SK-N-SH treated with all-trans-retinoic acid at 6 μM for 48 hours (cell line): Measurements from ENCODE around the gene MGMT.

Experiments
- ATAC-seq: fragments of 200-7000 bp; cut with Tn5 transposase; 3 replicates; pipeline ENCODE4 v1.9.1; 2020; ENCODE audit warnings: mild to moderate bottlenecking, moderate library complexity
- ARNTL ChIP-seq: fragments of 450-650 bp; formaldehyde crosslinking; IDR thresholded peaks from 2 replicates; pipeline ENCODE4 v1.5.0; 2020; ENCODE audit warnings: low read depth, mild to moderate bottlenecking, moderate library complexity, borderline replicate concordance
- BACH2 ChIP-seq: fragments of 250-450 bp; sonication (Bioruptor Pico); IDR thresholded peaks from 2 replicates; pipeline ENCODE4 v1.9.0; 2021; ENCODE audit warnings: mild to moderate bottlenecking, borderline replicate concordance
- CREB5 ChIP-seq: fragments of 250-450 bp; sonication (Bioruptor Pico); IDR thresholded peaks from 2 replicates; pipeline ENCODE4 v1.5.1; 2020; ENCODE audit warnings: low read depth, mild to moderate bottlenecking, moderate library complexity
- CSDC2 ChIP-seq: fragments of 250-450 bp; sonication (Bioruptor Pico); IDR thresholded peaks from 2 replicates; pipeline ENCODE4 v1.5.0; 2020; ENCODE audit warnings: mild to moderate bottlenecking, moderate library complexity
- ESRRG ChIP-seq: fragments of 250-450 bp; sonication (Bioruptor Pico); IDR thresholded peaks from 2 replicates; pipeline ENCODE4 v1.6.1; 2021; ENCODE audit warnings: mild to moderate bottlenecking
- ISL1 ChIP-seq: fragments of 250-450 bp; sonication (Bioruptor Pico); IDR thresholded peaks from 2 replicates; pipeline ENCODE4 v2.1.2; 2022; ENCODE audit warnings: mild to moderate bottlenecking, moderate library complexity
- PATZ1 ChIP-seq: fragments of 250-450 bp; sonication (Bioruptor Pico); IDR thresholded peaks from 2 replicates; pipeline ENCODE4 v1.8.0; 2020; ENCODE audit warnings: mild to moderate bottlenecking, moderate library complexity, borderline replicate concordance
- POU6F1 ChIP-seq: fragments of 250-450 bp; sonication (Bioruptor Pico); IDR thresholded peaks from 2 replicates; pipeline ENCODE4 v1.8.0; 2021; ENCODE audit warnings: low read depth, mild to moderate bottlenecking, moderate library complexity, borderline replicate concordance
- PPARA ChIP-seq: fragments of 250-450 bp; sonication (Bioruptor Pico); IDR thresholded peaks from 2 replicates; pipeline ENCODE4 v1.5.0; 2020; ENCODE audit warnings: mild to moderate bottlenecking, borderline replicate concordance
- RARB ChIP-seq: fragments of 250-450 bp; sonication (Bioruptor Pico); IDR thresholded peaks from 2 replicates; pipeline ENCODE4 v1.8.0; 2021; ENCODE audit warnings: mild to moderate bottlenecking, moderate library complexity
- TCF4 ChIP-seq: fragments of 250-450 bp; sonication (Bioruptor Pico); IDR thresholded peaks from 2 replicates; pipeline ENCODE4 v1.8.0; 2021; ENCODE audit warnings: mild to moderate bottlenecking, moderate library complexity, borderline replicate concordance
- TOX ChIP-seq: fragments of 250-450 bp; sonication (Bioruptor Pico); IDR thresholded peaks from 2 replicates; pipeline ENCODE4 v1.8.0; 2021; ENCODE audit warnings: mild to moderate bottlenecking, moderate library complexity, borderline replicate concordance
- ZC3H10 ChIP-seq: fragments of 250-450 bp; sonication (Bioruptor Pico); IDR thresholded peaks from 2 replicates; pipeline ENCODE4 v1.5.1; 2021; ENCODE audit warnings: mild to moderate bottlenecking, moderate library complexity
- ZFP3 ChIP-seq: fragments of 250-450 bp; sonication (Bioruptor Pico); IDR thresholded peaks from 2 replicates; pipeline ENCODE4 v1.5.0; 2020; ENCODE audit warnings: mild to moderate bottlenecking, moderate library complexity
- ZFP30 ChIP-seq: fragments of 450-650 bp; formaldehyde crosslinking; IDR thresholded peaks from 2 replicates; pipeline ENCODE4 v1.5.0; 2022; ENCODE audit warnings: mild to moderate bottlenecking, moderate library complexity
- ZNF565 ChIP-seq: fragments of 450-650 bp; formaldehyde crosslinking; conservative IDR thresholded peaks from 2 replicates; pipeline ENCODE4 v1.5.0; 2020; ENCODE audit warnings: low read depth, mild to moderate bottlenecking, moderate library complexity
- ZNF70 ChIP-seq: fragments of 450-650 bp; formaldehyde crosslinking; IDR thresholded peaks from 2 replicates; pipeline ENCODE4 v1.5.0; 2020; ENCODE audit warnings: mild to moderate bottlenecking, moderate library complexity
- ZNF8 ChIP-seq: fragments of 450-650 bp; formaldehyde crosslinking; IDR thresholded peaks from 2 replicates; pipeline ENCODE4 v1.5.0; 2020; ENCODE audit warnings: mild to moderate bottlenecking, moderate library complexity
- TF ChIP-seq, protein P1 (sequence below): fragments of 250-450 bp; sonication (Bioruptor Pico); IDR thresholded peaks from 2 replicates; pipeline ENCODE4 v1.5.0; 2020; ENCODE audit warnings: mild to moderate bottlenecking, moderate library complexity

Gene MGMT

DNA sequence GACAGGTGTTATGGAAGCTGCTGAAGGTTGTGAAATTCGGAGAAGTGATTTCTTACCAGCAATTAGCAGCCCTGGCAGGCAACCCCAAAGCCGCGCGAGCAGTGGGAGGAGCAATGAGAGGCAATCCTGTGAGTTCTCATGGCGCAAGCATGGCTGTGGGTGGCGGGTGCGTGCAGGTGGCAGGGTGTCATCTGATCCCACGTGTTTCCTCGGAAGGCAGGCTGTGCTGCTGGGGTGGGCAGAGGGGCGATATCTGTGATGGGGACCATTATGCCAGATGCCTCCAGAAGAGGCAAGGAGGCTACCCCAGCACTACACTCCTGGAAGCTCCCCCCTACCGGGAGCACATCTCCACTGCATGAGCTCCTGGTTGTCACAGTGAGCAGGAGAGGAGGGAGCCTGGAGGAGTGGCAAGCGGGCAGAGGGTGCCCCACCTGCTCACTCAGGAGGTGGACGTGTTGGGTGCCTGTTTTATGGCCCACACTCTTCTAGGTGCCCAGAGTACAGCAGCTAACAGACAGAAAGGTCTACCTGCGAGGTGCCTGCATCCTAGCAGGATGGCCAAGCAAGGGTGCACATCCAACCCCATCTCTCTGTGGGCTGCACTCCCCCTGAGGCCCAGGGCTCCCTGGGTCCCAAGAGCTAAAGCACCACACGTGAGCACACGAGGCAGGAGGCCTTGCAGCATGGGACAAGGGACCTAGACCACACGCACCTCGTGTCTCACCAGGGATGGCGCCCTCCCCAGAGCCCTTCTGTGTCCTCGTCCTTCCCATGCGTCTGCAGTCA lies 292.4 kb downstream of the MGMT start:
- TF ChIP-seq TCF4 (CRISPR knock-in tag) (no peak), ZNF70 (CRISPR knock-in tag) (no peak), ZFP30 (CRISPR knock-in tag) (no peak), BACH2 (CRISPR knock-in tag) (no peak), ISL1 (CRISPR knock-in tag) (no peak), ZC3H10 (CRISPR knock-in tag) (no peak), ZFP3 (CRISPR knock-in tag) (no peak), ESRRG (no peak), TOX (CRISPR knock-in tag) (no peak), PATZ1 (CRISPR knock-in tag) (no peak)
- TF ChIP-seq, protein P1, sequence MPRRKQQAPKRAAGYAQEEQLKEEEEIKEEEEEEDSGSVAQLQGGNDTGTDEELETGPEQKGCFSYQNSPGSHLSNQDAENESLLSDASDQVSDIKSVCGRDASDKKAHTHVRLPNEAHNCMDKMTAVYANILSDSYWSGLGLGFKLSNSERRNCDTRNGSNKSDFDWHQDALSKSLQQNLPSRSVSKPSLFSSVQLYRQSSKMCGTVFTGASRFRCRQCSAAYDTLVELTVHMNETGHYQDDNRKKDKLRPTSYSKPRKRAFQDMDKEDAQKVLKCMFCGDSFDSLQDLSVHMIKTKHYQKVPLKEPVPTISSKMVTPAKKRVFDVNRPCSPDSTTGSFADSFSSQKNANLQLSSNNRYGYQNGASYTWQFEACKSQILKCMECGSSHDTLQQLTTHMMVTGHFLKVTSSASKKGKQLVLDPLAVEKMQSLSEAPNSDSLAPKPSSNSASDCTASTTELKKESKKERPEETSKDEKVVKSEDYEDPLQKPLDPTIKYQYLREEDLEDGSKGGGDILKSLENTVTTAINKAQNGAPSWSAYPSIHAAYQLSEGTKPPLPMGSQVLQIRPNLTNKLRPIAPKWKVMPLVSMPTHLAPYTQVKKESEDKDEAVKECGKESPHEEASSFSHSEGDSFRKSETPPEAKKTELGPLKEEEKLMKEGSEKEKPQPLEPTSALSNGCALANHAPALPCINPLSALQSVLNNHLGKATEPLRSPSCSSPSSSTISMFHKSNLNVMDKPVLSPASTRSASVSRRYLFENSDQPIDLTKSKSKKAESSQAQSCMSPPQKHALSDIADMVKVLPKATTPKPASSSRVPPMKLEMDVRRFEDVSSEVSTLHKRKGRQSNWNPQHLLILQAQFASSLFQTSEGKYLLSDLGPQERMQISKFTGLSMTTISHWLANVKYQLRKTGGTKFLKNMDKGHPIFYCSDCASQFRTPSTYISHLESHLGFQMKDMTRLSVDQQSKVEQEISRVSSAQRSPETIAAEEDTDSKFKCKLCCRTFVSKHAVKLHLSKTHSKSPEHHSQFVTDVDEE, result no peak
- no peak for ATAC-seq

DNA sequence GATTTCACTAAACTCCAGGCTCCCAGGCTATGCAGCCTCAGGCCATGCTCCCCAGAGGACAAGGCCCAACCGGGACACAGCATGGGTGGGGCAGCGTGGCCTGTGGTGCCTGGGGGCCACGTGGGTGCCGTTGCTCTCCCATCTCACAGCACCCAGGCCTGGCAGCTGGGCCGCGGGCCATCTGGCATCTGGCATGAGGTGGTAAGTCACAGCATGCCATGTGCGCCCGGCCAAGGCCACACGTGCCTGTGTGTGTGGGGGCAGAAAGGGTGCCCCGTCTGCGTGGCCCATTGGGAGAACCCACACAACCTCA lies 292.9 kb downstream of the MGMT start:
- ATAC-seq, result no peak
- TF ChIP-seq ZNF565 (CRISPR knock-in tag) (no peak), CREB5 (no peak), CSDC2 (CRISPR knock-in tag) (no peak)

DNA sequence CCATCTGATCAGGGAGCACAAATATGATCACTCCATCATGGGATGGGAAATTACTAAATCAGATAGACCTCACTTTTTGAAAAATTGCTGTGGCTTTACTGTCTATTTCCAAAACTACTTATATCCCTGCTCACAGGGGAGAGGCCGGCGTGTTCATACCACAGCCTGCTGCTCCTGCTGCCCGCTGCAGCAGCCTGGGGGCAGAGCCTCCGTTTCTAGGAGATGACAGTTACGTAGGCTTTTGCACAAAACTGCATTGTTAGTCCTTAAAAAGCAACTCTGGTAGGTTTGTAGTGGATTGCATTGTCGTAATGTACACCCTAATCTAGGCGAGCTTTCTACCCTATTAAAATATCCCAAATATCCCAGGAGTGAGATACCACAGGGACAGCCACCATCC lies 293.4 kb downstream of the MGMT start:
- no peak for ATAC-seq

More for the DNA sequence above, 293.4 kb downstream of the MGMT start:
- no peak for TF ChIP-seq TOX (CRISPR knock-in tag)
- TF ChIP-seq TCF4 (CRISPR knock-in tag), result no peak
- TF ChIP-seq PATZ1 (CRISPR knock-in tag), result no peak
- no peak for TF ChIP-seq ARNTL (CRISPR knock-in tag)
- no peak for TF ChIP-seq ESRRG
- no peak for TF ChIP-seq ZC3H10 (CRISPR knock-in tag)
- TF ChIP-seq RARB (CRISPR knock-in tag), result no peak
- no peak for TF ChIP-seq POU6F1
- no peak for TF ChIP-seq CSDC2 (CRISPR knock-in tag)
- no peak for TF ChIP-seq BACH2 (CRISPR knock-in tag)
- TF ChIP-seq PPARA, result no peak
- TF ChIP-seq ZNF8 (CRISPR knock-in tag), result no peak
- TF ChIP-seq, all 23 proteins: peak for 0
